Mesenchymal stem cell (in vitro differentiated cells and primary cell): ENCODE measurements around the gene PSMD1.
"Not testable (repeated sequence)": the region's sequence is repeated elsewhere in the genome, so short reads cannot be mapped to it uniquely, and the experiment has no call there.

Source experiments
- DNase-seq: peaks from one replicate; pipeline ENCODE4 v3.0.0-alpha.2; 2013
- H2AFZ ChIP-seq: one replicate; pipeline ENCODE4 v1.6.1; 2013; ENCODE audit warnings: low read depth, mild to moderate bottlenecking, control low read depth, inconsistent platforms, low read length, moderate library complexity
- H2AK5ac ChIP-seq: 2 replicates; pipeline ENCODE4 v1.6.1; 2013; ENCODE audit warnings: low read length, moderate library complexity, mild to moderate bottlenecking, inconsistent platforms; ENCODE audit not compliant: severe bottlenecking
- H2BK120ac ChIP-seq: one replicate; pipeline ENCODE4 v1.6.1; 2013; ENCODE audit warnings: low read depth, mild to moderate bottlenecking, inconsistent platforms, low read length, moderate library complexity
- H2BK12ac ChIP-seq, 2 experiments: one replicate each; pipeline ENCODE4 v1.6.1; 2013; ENCODE audit warnings: inconsistent platforms in 2 of 2, low read length in 2 of 2, mild to moderate bottlenecking in 2 of 2, moderate library complexity in 2 of 2, control low read depth in 1 of 2
- H2BK15ac ChIP-seq: one replicate; pipeline ENCODE4 v1.6.1; 2013; ENCODE audit warnings: mild to moderate bottlenecking, low read depth, inconsistent platforms; ENCODE audit not compliant: poor library complexity, severe bottlenecking
- H2BK5ac ChIP-seq: 2 replicates; pipeline ENCODE4 v1.6.1; 2013; ENCODE audit warnings: low read depth, mild to moderate bottlenecking, low read length, control low read depth, inconsistent platforms; ENCODE audit not compliant: poor library complexity, severe bottlenecking
- H3K14ac ChIP-seq, 2 experiments: one replicate each; pipeline ENCODE4 v1.6.1; 2013; ENCODE audit warnings: inconsistent platforms in 2 of 2, low read length in 2 of 2, control low read depth in 1 of 2, mild to moderate bottlenecking in 1 of 2, moderate library complexity in 1 of 2
- H3K18ac ChIP-seq, 2 experiments: one replicate each; pipeline ENCODE4 v1.6.1; 2013; ENCODE audit warnings: inconsistent platforms in 2 of 2, low read length in 2 of 2, control low read depth in 1 of 2, low read depth in 1 of 2, mild to moderate bottlenecking in 1 of 2
- H3K23ac ChIP-seq, 2 experiments: one replicate each; pipeline ENCODE4 v1.6.1; 2013; ENCODE audit warnings: inconsistent platforms in 2 of 2, low read length in 2 of 2, mild to moderate bottlenecking in 2 of 2, moderate library complexity in 2 of 2, control low read depth in 1 of 2
- H3K27ac ChIP-seq: 2 replicates; pipeline ENCODE4 v1.5.1; 2013; ENCODE audit warnings: mild to moderate bottlenecking, moderate library complexity, low read length, control low read depth, inconsistent platforms; ENCODE audit not compliant: poor library complexity, severe bottlenecking
- H3K27me3 ChIP-seq, 2 experiments: 2 replicates each; pipeline versions ENCODE4 v1.6.1 to v1.7.0; 2013; ENCODE audit warnings: low read length in 2 of 2, mild to moderate bottlenecking in 2 of 2, moderate library complexity in 2 of 2, control low read depth in 1 of 2, inconsistent platforms in 1 of 2; ENCODE audit not compliant: control insufficient read depth in 1 of 2, insufficient read depth in 1 of 2
- H3K36me3 ChIP-seq, 2 experiments: 2 replicates each; pipeline versions ENCODE4 v1.6.1 to v1.7.0; 2013; ENCODE audit warnings: low read length in 2 of 2, control low read depth in 1 of 2, inconsistent platforms in 1 of 2, low read depth in 1 of 2, mild to moderate bottlenecking in 1 of 2; ENCODE audit not compliant: insufficient read depth in 2 of 2, control insufficient read depth in 1 of 2
- H3K4ac ChIP-seq, 2 experiments: one replicate each; pipeline ENCODE4 v1.6.1; 2013; ENCODE audit warnings: inconsistent platforms in 2 of 2, low read length in 2 of 2, mild to moderate bottlenecking in 2 of 2, moderate library complexity in 2 of 2, control low read depth in 1 of 2, low read depth in 1 of 2
- H3K4me1 ChIP-seq: 2 replicates; pipeline ENCODE4 v1.6.1; 2013; ENCODE audit warnings: low read depth, low read length, control low read depth; ENCODE audit not compliant: control insufficient read depth, insufficient read depth
- H3K4me2 ChIP-seq: 2 replicates; pipeline ENCODE4 v1.6.1; 2013; ENCODE audit warnings: low read length, mild to moderate bottlenecking, inconsistent platforms; ENCODE audit not compliant: poor library complexity, severe bottlenecking
- H3K4me3 ChIP-seq, 2 experiments: 2 replicates each; pipeline versions ENCODE4 v1.5.1 to v1.7.0; 2013; ENCODE audit warnings: low read length in 2 of 2, mild to moderate bottlenecking in 2 of 2, control low read depth in 1 of 2, low read depth in 1 of 2; ENCODE audit not compliant: insufficient read depth in 1 of 2
- H3K79me1 ChIP-seq: replicated peaks from 2 replicates; pipeline ENCODE4 v1.6.1; 2013; ENCODE audit warnings: mild to moderate bottlenecking, control low read depth, low read length, inconsistent platforms; ENCODE audit not compliant: poor library complexity, severe bottlenecking
- H3K9ac ChIP-seq: 2 replicates; pipeline ENCODE4 v1.7.0; 2013; ENCODE audit warnings: mild to moderate bottlenecking, low read length, moderate library complexity
- H3K9me3 ChIP-seq: 2 replicates; pipeline ENCODE4 v1.7.0; 2013; ENCODE audit warnings: mild to moderate bottlenecking, low read length; ENCODE audit not compliant: control insufficient read depth
- H4K8ac ChIP-seq: one replicate; pipeline ENCODE4 v1.6.1; 2013; ENCODE audit warnings: inconsistent platforms, mild to moderate bottlenecking, low read length, moderate library complexity
- H4K91ac ChIP-seq: one replicate; pipeline ENCODE4 v1.6.1; 2013; ENCODE audit warnings: mild to moderate bottlenecking, low read length, inconsistent platforms
- WGBS: methylation state at CpG from one replicate; pipeline ENCODE4 v1.1.7; 2013; ENCODE audit warnings: mixed read lengths; 5-methylcytosine and 5-hydroxymethylcytosine counted together

Gene PSMD1

DNA sequence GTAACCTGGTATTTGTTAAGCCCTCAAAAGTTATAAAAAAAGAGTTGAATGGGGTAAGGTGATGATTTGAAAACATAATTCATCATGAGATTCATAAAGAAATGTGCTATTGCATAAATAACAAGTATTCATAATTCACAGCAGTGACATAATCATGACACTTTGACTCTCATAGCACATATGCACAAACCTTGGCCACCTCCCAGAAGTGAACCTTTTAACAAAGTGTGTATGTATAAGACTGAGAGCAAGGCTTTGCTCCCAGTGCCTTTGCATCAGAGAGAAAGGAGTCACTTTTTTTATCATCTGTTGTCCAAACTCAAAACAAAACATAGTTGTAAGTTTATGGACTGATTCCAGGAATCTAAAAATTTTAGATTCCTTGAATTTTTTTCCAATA lies 83.1 kb downstream of the PSMD1 start:
- no peak overlapping the region for H2BK15ac ChIP-seq
- no peak for DNase-seq
- peak overlapping the region; percentile 94 for H2AK5ac ChIP-seq
- H3K23ac ChIP-seq: no peak overlapping the region
- H3K4me1 ChIP-seq: peaks cover 4% of the 10 kb centered on the region
- H3K4me2 ChIP-seq: no peak overlapping the region
- H3K14ac ChIP-seq: no peak overlapping the region
- no peak overlapping the region for H3K18ac ChIP-seq
- H2BK120ac ChIP-seq: no peak overlapping the region
- H2BK5ac ChIP-seq: no peak overlapping the region
- H3K27me3 ChIP-seq: no peaks in the 10 kb centered on the region
- H4K91ac ChIP-seq: no peak overlapping the region
- no peak overlapping the region for H4K8ac ChIP-seq
- no peaks in the 10 kb centered on the region for H3K9me3 ChIP-seq
- no peak overlapping the region for H3K4me3 ChIP-seq
- peaks cover 0 to 31% of the 10 kb centered on the region in 2 experiments for H3K36me3 ChIP-seq
- no peak overlapping the region for H3K27ac ChIP-seq
- peaks cover 8% of the 10 kb centered on the region for H3K79me1 ChIP-seq
- H3K4ac ChIP-seq: no peak overlapping the region
- no peak overlapping the region for H3K9ac ChIP-seq
- no peak overlapping the region for H2AFZ ChIP-seq
- H2BK12ac ChIP-seq: no peak overlapping the region

DNA sequence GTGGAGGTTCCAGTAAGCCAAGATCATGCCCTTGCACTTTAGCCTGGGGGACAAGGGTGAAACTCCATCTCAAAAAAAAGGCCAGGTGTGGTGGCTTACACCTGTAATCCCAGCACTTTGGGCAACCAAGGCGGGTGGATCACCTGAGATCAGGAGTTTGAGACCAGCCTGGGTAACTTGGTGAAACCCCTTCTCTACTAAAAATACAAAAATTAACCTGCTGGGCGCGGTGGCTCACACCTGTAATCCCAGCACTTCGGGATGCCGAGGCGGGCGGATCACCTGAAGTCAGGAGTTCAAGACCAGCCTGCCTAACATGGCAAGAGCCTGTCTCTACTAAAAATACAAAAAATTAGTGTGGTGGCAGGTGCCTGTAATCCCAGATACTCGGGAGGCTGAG lies 84.1 kb downstream of the PSMD1 start:
- not testable (repeated sequence) for H3K14ac ChIP-seq, H4K91ac ChIP-seq, H2BK5ac ChIP-seq, H2BK120ac ChIP-seq, H3K79me1 ChIP-seq, H3K9me3 ChIP-seq, H3K23ac ChIP-seq, H2BK12ac ChIP-seq, H2BK15ac ChIP-seq, H3K18ac ChIP-seq, H3K27me3 ChIP-seq, H2AK5ac ChIP-seq, H3K4me2 ChIP-seq, H4K8ac ChIP-seq, H3K4me3 ChIP-seq, H3K27ac ChIP-seq, DNase-seq, H3K4me1 ChIP-seq, H3K4ac ChIP-seq, H2AFZ ChIP-seq, H3K9ac ChIP-seq
- 99% methylated on average over 8 of the region's 8 CpGs for WGBS
- peaks cover 0 to 36% of the 10 kb centered on the region in 2 experiments for H3K36me3 ChIP-seq

DNA sequence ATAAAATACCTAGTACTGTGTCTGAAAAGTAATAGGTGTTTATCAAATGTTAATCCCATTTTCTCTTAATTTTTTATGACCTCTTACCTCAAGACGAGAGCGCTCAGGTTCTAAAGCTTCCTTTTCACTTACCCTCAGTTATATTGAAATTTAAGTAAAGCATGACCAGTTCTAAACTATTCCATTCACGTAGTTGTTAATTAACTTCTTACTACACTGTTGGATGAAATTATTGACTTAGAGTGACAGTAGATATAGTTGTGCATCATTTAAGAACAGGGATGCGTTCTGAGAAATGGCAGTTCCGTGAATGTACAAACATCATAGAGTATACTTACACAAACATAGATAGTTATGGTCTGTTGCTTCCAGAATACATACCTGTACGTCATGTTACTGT lies 88.2 kb downstream of the PSMD1 start:
- Histone ChIP-seq H3K4me1 (peaks cover 1% of the 10 kb centered on the region), H2BK120ac (no peak overlapping the region), H4K8ac (no peak overlapping the region), H3K27me3 (no peaks in the 10 kb centered on the region), H2AK5ac (no peak overlapping the region), H3K14ac (no peak overlapping the region), H3K18ac (no peak overlapping the region), H3K9me3 (no peaks in the 10 kb centered on the region), H2BK5ac (no peak overlapping the region), H3K9ac (no peak overlapping the region), H2BK12ac (no peak overlapping the region), H3K4me3 (no peak overlapping the region), H3K79me1 (peaks cover 10% of the 10 kb centered on the region), H3K23ac (no peak overlapping the region), H2AFZ (no peak overlapping the region), H3K36me3 (peaks cover 6 to 56% of the 10 kb centered on the region in 2 experiments), H3K27ac (no peak overlapping the region), H3K4me2 (no peak overlapping the region), H2BK15ac (no peak overlapping the region), H4K91ac (no peak overlapping the region), H3K4ac (no peak overlapping the region)
- 100% methylated on average over 1 of the region's 6 CpGs for WGBS
- no peak for DNase-seq

DNA sequence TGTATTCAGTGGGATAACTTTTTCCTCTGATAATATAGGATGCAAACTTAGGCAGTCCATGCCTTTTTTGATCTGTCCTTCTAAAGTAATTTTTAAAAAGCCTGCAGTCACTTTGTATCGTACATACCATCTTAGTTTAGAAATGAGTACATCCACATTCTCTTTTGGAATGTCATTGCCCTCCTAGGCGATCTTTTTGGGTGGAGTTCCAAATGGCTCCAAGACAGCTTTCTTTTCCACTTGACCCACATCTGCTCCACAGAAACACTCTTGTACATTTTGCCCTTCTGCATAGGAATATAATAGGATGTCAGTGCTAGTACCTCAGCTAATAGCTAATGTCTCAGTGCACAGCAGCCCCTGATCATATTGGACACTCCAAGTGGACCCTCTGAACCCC lies 90.0 kb downstream of the PSMD1 start:
- Histone ChIP-seq H4K8ac (peak overlapping the region; percentile 49), H3K27ac (no peak overlapping the region), H3K4me3 (no peak overlapping the region), H2BK12ac (peak overlapping the region in 1 of 2 experiments; percentile 54), H3K9ac (no peak overlapping the region), H4K91ac (no peak overlapping the region), H3K4me1 (no peaks in the 10 kb centered on the region), H3K9me3 (no peaks in the 10 kb centered on the region), H3K4ac (no peak overlapping the region), H3K23ac (no peak overlapping the region), H2AFZ (no peak overlapping the region), H2BK5ac (no peak overlapping the region), H2BK120ac (no peak overlapping the region), H3K14ac (no peak overlapping the region), H3K27me3 (no peaks in the 10 kb centered on the region), H3K79me1 (peaks cover 6% of the 10 kb centered on the region), H3K36me3 (peaks cover 6 to 64% of the 10 kb centered on the region in 2 experiments), H3K4me2 (no peak overlapping the region), H2AK5ac (peak overlapping the region; percentile 66), H2BK15ac (no peak overlapping the region), H3K18ac (no peak overlapping the region)
- DNase-seq: no peak
- WGBS: 72% methylated on average over 2 of the region's 2 CpGs
